Urothelium cell line (cell line): ENCODE results near the gene NAP1L5.

ENCODE experiments used
- DNase-seq: peaks from one replicate; pipeline ENCODE4 v3.0.0; 2011; ENCODE audit warnings: low spot score, mixed read lengths
- FAIRE-seq: peaks from 2 replicates; lab custom pipeline; 2011; peaks lifted over from hg19 to GRCh38; lab: Jason Lieb, UNC

The NAP1L5 gene

GRCh38 chr4:88722828-88723227 lies 25.2 kb upstream of the NAP1L5 start:
- DNase-seq (no peak), FAIRE-seq (no peak)

- no peak for DNase-seq
- FAIRE-seq, result no peak
These were observed 24.7 kb upstream of the NAP1L5 start for GRCh38 chr4:88722276-88722780.

- no peak for FAIRE-seq
- DNase-seq, result no peak
These were observed 23.1 kb upstream of the NAP1L5 start for GRCh38 chr4:88720451-88721428.

- FAIRE-seq (no peak), DNase-seq (no peak)
These were observed 21.8 kb upstream of the NAP1L5 start for GRCh38 chr4:88719381-88719780.

GRCh38 chr4:88718098-88718497 lies 20.5 kb upstream of the NAP1L5 start:
- no peak for FAIRE-seq
- no peak for DNase-seq

- DNase-seq (no peak), FAIRE-seq (no peak)
These were observed 16.2 kb upstream of the NAP1L5 start for GRCh38 chr4:88713782-88714181.

- FAIRE-seq, result no peak
- DNase-seq, result no peak
These were observed 12.4 kb upstream of the NAP1L5 start for GRCh38 chr4:88709989-88710388.

- FAIRE-seq, result no peak
These were observed 8.9 kb upstream of the NAP1L5 start for GRCh38 chr4:88706574-88706973.

GRCh38 chr4:88705805-88706492 lies 8.3 kb upstream of the NAP1L5 start:
- no peak for DNase-seq
- FAIRE-seq, result no peak

More at GRCh38 chr4:88706574-88706973, 8.9 kb upstream of the NAP1L5 start:
- peak; percentile 21 for DNase-seq

GRCh38 chr4:88705223-88705622 lies 7.6 kb upstream of the NAP1L5 start:
- no peak for DNase-seq
- no peak for FAIRE-seq

- FAIRE-seq, result no peak
- DNase-seq, result no peak
These were observed 5.2 kb upstream of the NAP1L5 start for GRCh38 chr4:88702782-88703181.

- DNase-seq (no peak), FAIRE-seq (no peak)
These were observed 890 bp upstream of the NAP1L5 start for GRCh38 chr4:88698519-88698918.

GRCh38 chr4:88697141-88697540 lies 488 bp downstream of the NAP1L5 start:
- DNase-seq (peak; percentile 21), FAIRE-seq (no peak)

GRCh38 chr4:88696630-88697029 lies 999 bp downstream of the NAP1L5 start:
- DNase-seq, result no peak

GRCh38 chr4:88693792-88694191 lies 3.8 kb downstream of the NAP1L5 start:
- no peak for DNase-seq
- FAIRE-seq, result no peak

More at GRCh38 chr4:88696630-88697029, 999 bp downstream of the NAP1L5 start:
- FAIRE-seq, result no peak

- DNase-seq (no peak), FAIRE-seq (no peak)
These were observed 7.3 kb downstream of the NAP1L5 start for GRCh38 chr4:88690355-88690754.

- DNase-seq (no peak), FAIRE-seq (no peak)
These were observed 16.4 kb downstream of the NAP1L5 start for GRCh38 chr4:88681209-88681608.

GRCh38 chr4:88675543-88675942 lies 22.1 kb downstream of the NAP1L5 start:
- no peak for FAIRE-seq

GRCh38 chr4:88674979-88675378 lies 22.6 kb downstream of the NAP1L5 start:
- DNase-seq (no peak), FAIRE-seq (no peak)

More at GRCh38 chr4:88675543-88675942, 22.1 kb downstream of the NAP1L5 start:
- DNase-seq, result no peak

- FAIRE-seq, result no peak
- DNase-seq, result no peak
These were observed 23.1 kb downstream of the NAP1L5 start for GRCh38 chr4:88674565-88674964.

- FAIRE-seq, result no peak
- DNase-seq, result no peak
These were observed 23.7 kb downstream of the NAP1L5 start for GRCh38 chr4:88673886-88674285.

GRCh38 chr4:88672987-88673386 lies 24.6 kb downstream of the NAP1L5 start:
- DNase-seq (peak; percentile 19), FAIRE-seq (no peak)
